ENCODE results near the gene DAW1. TPM values are rescaled to one million over a fixed set of nuclear protein-coding genes. Genes with fewer than 3 reads are reported as not detected.

The DAW1 gene
- 0.35 and 0.79 TPM in 2 replicates for total RNA-seq

GRCh38 chr2:227871375-227871791 is at the start of gene DAW1:
Gene DAW1, plus strand, starts transcription at chr2:227871631. Its CDS starts 59 bp downstream, at chr2:227871690.

Other genes with a start within 250 kb of the DAW1 start
- not detected in 2 replicates for gene SCYGR5, start 204.8 kb upstream of the DAW1 start, total RNA-seq
- 0.23 and 0.42 TPM in 2 replicates for gene SLC19A3, start 153.6 kb upstream of the DAW1 start, total RNA-seq
- gene SCYGR6, start 146.9 kb upstream of the DAW1 start, total RNA-seq: not detected in 2 replicates
- not detected in 2 replicates for gene SCYGR7, start 143.3 kb upstream of the DAW1 start, total RNA-seq
- gene SCYGR8, start 125.7 kb upstream of the DAW1 start, total RNA-seq: not detected in 2 replicates
- gene CCL20, start 57.8 kb upstream of the DAW1 start, total RNA-seq: 14.9 and 17.5 TPM in 2 replicates